H1 (cell line): ENCODE data around the gene SOBP. TPM values are rescaled to one million over a fixed set of nuclear protein-coding genes. Genes with fewer than 3 reads are reported as not detected.

Experiments used
- CTCF ChIA-PET: fragments of 300-600 bp; sonication (Branson Sonifier 250); formaldehyde crosslinking; loops from one replicate; lab custom pipeline; 2021; ENCODE audit not compliant: partially characterized antibody; lab: Charles Lee
- POLR2A ChIA-PET: fragments of 300-600 bp; sonication (Branson Sonifier 250); formaldehyde crosslinking; loops from one replicate; lab custom pipeline; 2021; ENCODE audit warnings: inconsistent platforms; ENCODE audit not compliant: partially characterized antibody; lab: Charles Lee
- DNase-seq, 2 experiments: peaks; one replicate each; pipeline versions ENCODE4 v3.0.0 to v3.0.0-alpha.2; 2010 to 2022; ENCODE audit warnings: low spot score in 2 of 2, low read depth in 1 of 2, mixed read lengths in 1 of 2
- FAIRE-seq: peaks from 2 replicates; lab custom pipeline; 2011; peaks lifted over from hg19 to GRCh38; lab: Jason Lieb, UNC
- H2AFZ ChIP-seq: 2 replicates; pipeline ENCODE4 v1.8.1; 2012; ENCODE audit warnings: low read length, inconsistent platforms
- H2AK5ac ChIP-seq: 2 replicates; pipeline ENCODE4 v1.6.1; 2013; ENCODE audit warnings: low read depth, low read length
- H2BK120ac ChIP-seq: replicated peaks from 2 replicates; pipeline ENCODE3; 2013; ENCODE audit warnings: low read depth, low read length, inconsistent platforms
- H2BK12ac ChIP-seq: 2 replicates; pipeline ENCODE4 v1.6.1; 2013; ENCODE audit warnings: low read depth, low read length
- H2BK15ac ChIP-seq: 2 replicates; pipeline ENCODE4 v1.6.1; 2013; ENCODE audit warnings: low read length
- H2BK20ac ChIP-seq: 2 replicates; pipeline ENCODE4 v1.6.1; 2013; ENCODE audit warnings: low read length
- H2BK5ac ChIP-seq: 2 replicates; pipeline ENCODE4 v1.6.1; 2013; ENCODE audit warnings: low read depth, low read length
- H3K14ac ChIP-seq: 2 replicates; pipeline ENCODE4 v1.6.1; 2013; ENCODE audit warnings: inconsistent platforms; ENCODE audit not compliant: insufficient read length
- H3K18ac ChIP-seq: 2 replicates; pipeline ENCODE4 v1.6.1; 2013; ENCODE audit warnings: low read length; ENCODE audit errors: extremely low read depth
- H3K23ac ChIP-seq: 2 replicates; pipeline ENCODE4 v1.6.1; 2013; ENCODE audit warnings: inconsistent platforms; ENCODE audit not compliant: insufficient read length
- H3K23me2 ChIP-seq: 2 replicates; pipeline ENCODE4 v1.6.1; 2013; ENCODE audit warnings: low read depth, low read length
- H3K27ac ChIP-seq: 2 replicates; pipeline ENCODE4 v1.6.1; 2011; ENCODE audit warnings: low read depth, low read length, inconsistent platforms
- H3K27me3 ChIP-seq, 4 experiments: replicated peaks in 1 of 4; 1 replicate in 1 of 4; 2 replicates in 3 of 4; pipeline versions ENCODE4 v1.6.1 to v1.8.1; 2011 to 2013; ENCODE audit warnings: low read length in 3 of 4, mild to moderate bottlenecking in 3 of 4, inconsistent platforms in 2 of 4, mixed read lengths in 2 of 4, moderate library complexity in 1 of 4; ENCODE audit not compliant: control insufficient read depth in 3 of 4, insufficient read depth in 3 of 4; ENCODE audit errors: extremely low read depth in 1 of 4
- H3K36me3 ChIP-seq, 4 experiments: 2 replicates each; pipeline versions ENCODE4 v1.6.1 to v1.8.1; 2011 to 2013; ENCODE audit warnings: mild to moderate bottlenecking in 4 of 4, low read length in 3 of 4, moderate library complexity in 2 of 4, control low read depth in 1 of 4, inconsistent platforms in 1 of 4; ENCODE audit not compliant: insufficient read depth in 4 of 4, control insufficient read depth in 2 of 4
- H3K4ac ChIP-seq: replicated peaks from 2 replicates; pipeline ENCODE3; 2013; ENCODE audit warnings: low read length, low read depth, mixed read lengths, inconsistent platforms; ENCODE audit not compliant: insufficient read length
- H3K4me1 ChIP-seq, 4 experiments: replicated peaks in 1 of 4; 1 replicate in 1 of 4; 2 replicates in 3 of 4; pipeline versions ENCODE4 v1.6.1 to v1.8.1; 2011 to 2013; ENCODE audit warnings: low read length in 3 of 4, inconsistent platforms in 2 of 4, mixed read lengths in 1 of 4; ENCODE audit not compliant: insufficient read depth in 4 of 4, control insufficient read depth in 3 of 4
- H3K4me2 ChIP-seq, 2 experiments: 2 replicates each; pipeline versions ENCODE4 v1.6.1 to v1.8.1; 2011 to 2013; ENCODE audit warnings: low read depth in 2 of 2, low read length in 2 of 2, control low read depth in 1 of 2, inconsistent platforms in 1 of 2, mild to moderate bottlenecking in 1 of 2; ENCODE audit not compliant: insufficient read depth in 1 of 2
- H3K4me3 ChIP-seq, 4 experiments: fragments of 200-600, 300-600 bp in 1 of 4; sonication (generic), shearing (Covaris generic), sonication (Bioruptor Twin) in 1 of 4; 2 replicates each; pipeline versions ENCODE4 v1.5.1 to v1.8.1; 2011 to 2016; ENCODE audit warnings: low read length in 4 of 4, low read depth in 3 of 4, control low read depth in 2 of 4, inconsistent platforms in 2 of 4, mild to moderate bottlenecking in 2 of 4, mixed read lengths in 1 of 4, moderate library complexity in 1 of 4; ENCODE audit not compliant: insufficient read depth in 2 of 4; ENCODE audit errors: extremely low read depth in 1 of 4
- H3K56ac ChIP-seq: replicated peaks from 2 replicates; pipeline ENCODE3; 2013; ENCODE audit warnings: low read depth, mild to moderate bottlenecking, mixed read lengths, low read length, inconsistent platforms; ENCODE audit not compliant: insufficient read length
- H3K79me1 ChIP-seq: 2 replicates; pipeline ENCODE4 v1.6.1; 2013; ENCODE audit warnings: low read depth, low read length, control low read depth
- H3K79me2 ChIP-seq, 2 experiments: 2 replicates each; pipeline versions ENCODE4 v1.6.1 to v1.8.1; 2012 to 2013; ENCODE audit warnings: low read length in 2 of 2, mild to moderate bottlenecking in 2 of 2, inconsistent platforms in 1 of 2; ENCODE audit not compliant: insufficient read depth in 2 of 2, control insufficient read depth in 1 of 2
- H3K9ac ChIP-seq, 4 experiments: replicated peaks in 1 of 4; 1 replicate in 1 of 4; 2 replicates in 3 of 4; pipeline versions ENCODE4 v1.6.1 to v1.8.1; 2011 to 2013; ENCODE audit warnings: low read depth in 3 of 4, low read length in 3 of 4, control low read depth in 2 of 4, mild to moderate bottlenecking in 2 of 4, moderate library complexity in 2 of 4, inconsistent platforms in 1 of 4; ENCODE audit errors: extremely low read depth in 1 of 4
- H3K9me3 ChIP-seq, 2 experiments: 2 replicates each; pipeline versions ENCODE4 v1.6.1 to v1.8.1; 2012 to 2013; ENCODE audit warnings: mild to moderate bottlenecking in 2 of 2, moderate library complexity in 2 of 2, control low read depth in 1 of 2, inconsistent platforms in 1 of 2, low read depth in 1 of 2, low read length in 1 of 2, mixed read lengths in 1 of 2; ENCODE audit not compliant: insufficient read depth in 2 of 2
- H4K20me1 ChIP-seq, 2 experiments: replicated peaks in 1 of 2; 2 replicates each; pipeline versions ENCODE3 to v1.8.1; 2011 to 2013; ENCODE audit warnings: inconsistent platforms in 2 of 2, low read length in 2 of 2, mild to moderate bottlenecking in 1 of 2; ENCODE audit not compliant: insufficient read depth in 2 of 2, control insufficient read depth in 1 of 2
- H4K5ac ChIP-seq: 2 replicates; pipeline ENCODE4 v1.6.1; 2013; ENCODE audit warnings: low read length, low read depth, mixed read lengths, inconsistent platforms; ENCODE audit not compliant: insufficient read length
- H4K8ac ChIP-seq: 2 replicates; pipeline ENCODE4 v1.8.0; 2013; ENCODE audit warnings: mild to moderate bottlenecking, moderate library complexity, low read length, inconsistent platforms; ENCODE audit not compliant: insufficient read depth; ENCODE audit errors: extremely low read depth
- H4K91ac ChIP-seq: replicated peaks from 2 replicates; pipeline ENCODE3; 2013; ENCODE audit warnings: low read length, mixed read lengths, inconsistent platforms; ENCODE audit not compliant: insufficient read length
- ATF2 ChIP-seq: IDR thresholded peaks from 2 replicates; pipeline ENCODE4 v1.6.1; 2012; ENCODE audit warnings: low read length, inconsistent platforms
- BCL11A ChIP-seq, 2 experiments: IDR thresholded peaks; one replicate each; pipeline ENCODE4 v1.6.1; 2011; ENCODE audit warnings: low read depth in 2 of 2, low read length in 2 of 2, mild to moderate bottlenecking in 2 of 2
- EGR1 ChIP-seq: IDR thresholded peaks from 2 replicates; pipeline ENCODE4 v1.6.1; 2011; ENCODE audit warnings: low read depth, low read length, borderline replicate concordance
- GABPA ChIP-seq: IDR thresholded peaks from 2 replicates; pipeline ENCODE4 v1.6.1; 2011; ENCODE audit warnings: mild to moderate bottlenecking, low read length, moderate library complexity, borderline replicate concordance; ENCODE audit not compliant: insufficient read depth
- POLR2A ChIP-seq, 2 experiments: IDR thresholded peaks; 1 replicate in 1 of 2; 2 replicates in 1 of 2; pipeline ENCODE4 v1.6.1; 2011; ENCODE audit warnings: low read depth in 2 of 2, low read length in 2 of 2, mild to moderate bottlenecking in 2 of 2; ENCODE audit errors: control extremely low read depth in 1 of 2
- POU5F1 ChIP-seq: IDR thresholded peaks from 2 replicates; pipeline ENCODE4 v1.6.1; 2011; ENCODE audit warnings: low read depth, mild to moderate bottlenecking, low read length, moderate library complexity
- RAD21 ChIP-seq, 2 experiments: IDR thresholded peaks in 1 of 2; conservative IDR thresholded peaks in 1 of 2; 2 replicates each; pipeline ENCODE4 v1.6.1; 2011; ENCODE audit warnings: low read depth in 2 of 2, low read length in 2 of 2, improper control_type of control experiment in 1 of 2, inconsistent platforms in 1 of 2, mild to moderate bottlenecking in 1 of 2, moderate library complexity in 1 of 2
- SIN3A ChIP-seq, 2 experiments: IDR thresholded peaks in 1 of 2; conservative IDR thresholded peaks in 1 of 2; 2 replicates each; pipeline ENCODE4 v1.6.1; 2011 to 2012; ENCODE audit warnings: low read length in 2 of 2, improper control_type of control experiment in 1 of 2, low read depth in 1 of 2, mild to moderate bottlenecking in 1 of 2
- SP2 ChIP-seq: IDR thresholded peaks from 2 replicates; pipeline ENCODE4 v1.6.1; 2012; ENCODE audit warnings: mild to moderate bottlenecking, low read length, inconsistent platforms
- SRF ChIP-seq: IDR thresholded peaks from 2 replicates; pipeline ENCODE4 v1.6.1; 2011; ENCODE audit warnings: mild to moderate bottlenecking, low read depth, low read length, moderate library complexity
- SUZ12 ChIP-seq: fragments of 200-600 bp; sonication (generic); IDR thresholded peaks from 2 replicates; pipeline ENCODE4 v1.6.1; 2012; ENCODE audit warnings: mild to moderate bottlenecking, inconsistent platforms, low read length, moderate library complexity, mixed read lengths
- WGBS, 2 experiments: shearing (Covaris generic) in 1 of 2; methylation state at CpG; one replicate each; pipeline versions ENCODE4 v1.1.6 to v1.1.7; 2013 to 2015; ENCODE audit warnings: low lambda C conversion rate in 2 of 2, mixed read lengths in 2 of 2, inconsistent platforms in 1 of 2, low coverage in 1 of 2, missing lambda C conversion rate in 1 of 2; ENCODE audit not compliant: insufficient replicate concordance in 2 of 2, insufficient coverage in 1 of 2, insufficient read length in 1 of 2; ENCODE audit errors: extremely low coverage in 1 of 2, missing lambda C conversion rate in 1 of 2; 5-methylcytosine and 5-hydroxymethylcytosine counted together
- polyA plus RNA-seq, 7 experiments: library from polyadenylated mRNA; depleted of rRNA in 3 of 7; stranded (reverse) in 5 of 7; unstranded in 2 of 7; fragments of >200 nt in 5 of 7; fragments of 200-250 nt in 2 of 7; gene quantifications; 1 replicate in 5 of 7; 2 replicates in 1 of 7; 4 replicates in 1 of 7; pipeline versions ENCODE4 v1.2.1 to v1.2.3, GENCODE V29; 2011 to 2013; ENCODE audit warnings: missing spikeins in 2 of 7, mixed read lengths in 2 of 7
- total RNA-seq: library from RNA; stranded (reverse); fragmentation: NEBNext Ultra II Directional; extraction: Animal tissue kit (Norgen Biotek cat#: 25700); gene quantifications from 2 replicates; pipeline ENCODE4 v1.2.1, GENCODE V29; 2021

SOBP gene
- total and polyA plus RNA-seq, 2 of the 8 experiments (the other 6 are each of a cell fraction or from before 2014, with no cell fraction given): 0.45 to 6.2 TPM

- H3K79me2 ChIP-seq: no peaks in the 10 kb centered on the region
Observed at GRCh38 chr6:107585815-107586435, 96.0 kb downstream of the SOBP start.

More at GRCh38 chr6:107585815-107586435, 96.0 kb downstream of the SOBP start:
- Histone ChIP-seq H3K9me3 (no peaks in the 10 kb centered on the region), H2BK120ac (no peak overlapping the region), H3K4ac (no peak overlapping the region), H3K23ac (no peak overlapping the region), H4K8ac (no peak overlapping the region), H3K27me3 (no peaks in the 10 kb centered on the region), H3K23me2 (no peaks in the 10 kb centered on the region), H3K27ac (no peak overlapping the region), H2BK20ac (no peak overlapping the region), H2BK5ac (no peak overlapping the region), H2AK5ac (no peak overlapping the region), H3K4me3 (no peak overlapping the region), H3K9ac (no peak overlapping the region), H3K56ac (no peak overlapping the region), H2BK12ac (no peak overlapping the region), H3K79me1 (no peaks in the 10 kb centered on the region), H3K14ac (no peak overlapping the region), H3K4me1 (peaks cover 0 to 3% (median 0%) of the 10 kb centered on the region in 4 experiments; a peak in 1 of 7 replicates), H4K5ac (no peak overlapping the region), H3K4me2 (no peak overlapping the region; a peak in 1 of 4 replicates), H4K91ac (no peak overlapping the region), H3K18ac (no peak overlapping the region), H4K20me1 (no peaks in the 10 kb centered on the region), H3K36me3 (no peaks in the 10 kb centered on the region), H2BK15ac (no peak overlapping the region), H2AFZ (no peak overlapping the region)
- peak; percentile 88 for FAIRE-seq
- TF ChIP-seq SIN3A (conservative IDR thresholded peaks at IDR 0.05 in 1 of 2, IDR thresholded peaks at IDR 0.05 in 1 of 2; ENCODE audit: low read depth in 1 of 2, low read length in 2 of 2) (no peak), SUZ12 (no peak), RAD21 (IDR thresholded peaks at IDR 0.05 in 1 of 2, conservative IDR thresholded peaks at IDR 0.05 in 1 of 2; ENCODE audit: low read depth in 2 of 2, low read length in 2 of 2) (no peak), SP2 (no peak), POLR2A (IDR thresholded peaks at IDR 0.05; ENCODE audit: control extremely low read depth in 1 of 2, low read depth in 2 of 2, low read length in 2 of 2) (no peak), SRF (no peak), POU5F1 (no peak), GABPA (no peak), ATF2 (no peak), EGR1 (no peak), BCL11A (IDR thresholded peaks at IDR 0.05; ENCODE audit: low read depth in 2 of 2, low read length in 2 of 2) (no peak)
- no peak for DNase-seq
- WGBS, 2 experiments: 48% methylated on average over 5 of the region's 5 CpGs; no CpG with 5 or more reads in 1 of the 2 experiments
- POLR2A ChIA-PET: interaction anchor here (0.6 to 1.3 kb wide), 3 partner anchors 9 to 244 kb away, joined by 3 to 4 read pairs (median 4); no protein-coding TSS in a partner anchor
- CTCF ChIA-PET: interaction anchor here (0.8 kb wide), 1 partner anchor 127 kb away, joined by 4 read pairs; the partner anchor contains the start of gene PDSS2
